GM18526 (cell line): ENCODE results near the gene PFDN4.

Experiments used
- POLR2A ChIP-seq: IDR thresholded peaks from 3 replicates; pipeline ENCODE4 v1.6.1; 2011; ENCODE audit not compliant: insufficient read length; ENCODE audit errors: extremely low read depth

Gene PFDN4

DNA sequence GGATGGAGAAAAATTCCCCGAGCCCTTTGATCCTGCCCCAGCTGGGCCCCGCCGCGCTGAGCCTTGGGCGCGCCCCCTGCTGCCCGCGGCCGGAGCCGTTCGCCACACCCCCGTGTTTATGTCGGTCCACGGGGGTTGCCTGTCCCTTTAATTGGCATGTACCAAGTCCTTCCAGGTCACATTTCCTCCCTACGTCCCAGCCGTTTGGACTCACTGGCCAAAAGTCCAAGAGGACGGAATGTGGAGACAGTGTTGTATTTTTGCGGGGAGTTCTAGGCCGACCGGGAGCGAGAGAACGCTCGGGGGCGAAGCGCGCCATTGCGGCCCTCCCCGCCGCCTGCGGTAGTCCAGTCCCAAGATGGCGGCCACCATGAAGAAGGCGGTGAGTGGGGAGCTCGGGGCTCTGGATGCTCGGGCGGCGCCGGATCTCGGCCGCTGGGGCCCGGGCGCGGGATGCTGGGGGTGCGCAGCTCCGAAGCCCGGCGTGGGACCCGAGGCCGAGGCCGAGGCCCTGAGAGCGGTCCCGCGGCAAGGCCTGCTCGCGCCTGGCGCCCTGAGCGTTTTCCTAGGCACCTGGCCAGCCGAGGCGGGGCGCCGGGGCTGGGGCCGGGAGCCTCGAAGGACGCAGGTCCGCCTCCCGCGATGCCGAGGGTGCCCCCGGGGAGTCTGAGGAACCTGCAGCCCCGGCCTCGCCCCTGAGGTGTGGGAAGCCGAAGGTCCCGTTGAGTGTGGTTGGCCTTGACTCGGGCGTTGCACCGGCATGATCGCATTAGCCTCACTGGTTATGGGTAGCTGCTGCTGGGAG, at the start of gene PFDN4:
Gene PFDN4, plus strand, starts transcription at position 345 of the 805 bp plus-strand sequence. Its CDS starts 14 bp downstream, at position 359.
- peak; percentile 53 for TF ChIP-seq POLR2A

DNA sequence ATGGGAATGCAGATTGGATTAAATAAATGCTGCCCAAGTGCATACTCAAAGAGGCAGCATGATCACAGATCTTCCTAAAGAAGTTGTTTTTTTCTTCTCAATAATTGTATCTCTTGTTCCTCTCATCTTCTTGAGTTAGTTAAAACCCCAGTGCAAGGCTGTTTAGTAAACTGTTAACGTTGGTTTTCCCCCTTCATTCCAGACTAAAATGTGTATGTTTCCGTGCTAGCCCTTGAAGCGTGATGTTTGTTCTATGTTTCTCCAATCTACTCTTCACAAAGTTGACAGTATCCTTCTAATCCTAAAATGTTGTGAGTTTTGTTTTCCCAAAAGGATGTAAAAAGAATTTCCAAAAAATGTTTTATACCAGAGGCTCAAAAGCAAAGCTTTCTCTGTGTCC, 49.7 kb upstream of the PFDN4 start:
- no peak for TF ChIP-seq POLR2A

DNA sequence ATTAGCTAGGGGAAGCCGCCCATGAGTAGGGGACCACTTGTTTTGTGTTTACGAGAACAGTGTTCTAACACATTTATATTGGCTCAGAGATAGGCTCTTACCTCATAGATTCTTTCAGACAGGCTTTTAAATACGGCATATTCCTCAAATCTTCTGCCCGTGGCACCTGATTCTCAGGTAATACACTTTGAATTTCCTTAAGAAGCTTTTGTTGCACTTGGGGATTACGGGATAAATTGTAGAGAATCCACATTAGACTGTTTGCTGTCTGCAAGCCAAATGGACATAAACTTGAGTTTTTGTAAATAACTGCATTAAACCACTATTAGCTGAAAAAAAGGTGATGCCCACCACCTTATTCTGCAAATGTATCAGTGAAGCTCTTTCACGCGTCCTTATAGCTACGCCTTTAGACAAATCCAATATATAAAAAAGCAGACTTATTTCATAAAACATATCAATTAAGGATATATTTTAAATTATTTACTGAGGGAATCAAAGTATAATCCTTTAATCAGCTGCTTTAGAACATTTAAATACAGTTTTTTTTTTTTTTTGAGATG, 49.0 kb upstream of the PFDN4 start:
- TF ChIP-seq POLR2A, result no peak

DNA sequence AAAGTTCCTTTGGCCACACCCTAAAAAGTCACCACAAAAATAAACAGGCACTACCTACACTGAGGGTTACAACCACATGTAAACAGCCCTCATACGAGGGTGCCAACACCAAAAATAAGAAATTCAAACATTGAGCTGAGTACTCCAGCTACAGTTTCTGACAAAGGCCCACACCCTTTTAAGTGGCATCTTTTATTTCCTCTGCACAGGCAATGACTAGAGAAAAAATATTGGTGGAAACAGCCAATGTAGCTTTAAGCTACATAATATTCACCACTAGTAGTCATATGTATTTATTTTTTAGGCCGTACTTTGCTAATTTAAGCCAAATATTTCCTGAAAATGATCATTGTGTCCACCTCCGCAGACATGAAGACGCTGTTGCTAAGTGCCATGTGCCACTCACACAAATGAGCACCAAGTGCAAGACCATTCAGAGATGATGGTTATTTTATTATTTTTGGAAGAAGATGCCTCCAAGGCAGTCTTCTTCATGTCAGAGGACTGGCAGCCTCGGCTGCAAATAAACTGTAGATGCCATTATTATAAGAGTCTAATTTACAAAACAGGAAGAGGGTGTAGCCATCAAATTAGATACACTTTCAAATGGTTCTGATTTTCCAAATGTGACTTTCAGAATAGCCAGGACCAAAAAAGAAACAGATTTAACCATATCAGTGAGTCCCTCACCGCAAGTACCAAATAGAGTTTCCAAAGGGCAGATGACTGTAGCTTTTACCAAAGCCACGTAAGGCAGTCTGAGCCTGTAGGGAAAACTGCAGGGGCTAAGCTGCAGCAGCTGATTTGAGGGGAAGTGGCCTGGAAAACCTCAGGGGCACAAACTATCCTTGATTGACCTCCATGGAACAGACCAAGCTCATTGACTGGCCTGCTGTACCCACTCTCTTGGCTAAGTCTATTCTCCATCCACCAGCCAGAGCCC, 47.6 kb upstream of the PFDN4 start:
- no peak for TF ChIP-seq POLR2A

DNA sequence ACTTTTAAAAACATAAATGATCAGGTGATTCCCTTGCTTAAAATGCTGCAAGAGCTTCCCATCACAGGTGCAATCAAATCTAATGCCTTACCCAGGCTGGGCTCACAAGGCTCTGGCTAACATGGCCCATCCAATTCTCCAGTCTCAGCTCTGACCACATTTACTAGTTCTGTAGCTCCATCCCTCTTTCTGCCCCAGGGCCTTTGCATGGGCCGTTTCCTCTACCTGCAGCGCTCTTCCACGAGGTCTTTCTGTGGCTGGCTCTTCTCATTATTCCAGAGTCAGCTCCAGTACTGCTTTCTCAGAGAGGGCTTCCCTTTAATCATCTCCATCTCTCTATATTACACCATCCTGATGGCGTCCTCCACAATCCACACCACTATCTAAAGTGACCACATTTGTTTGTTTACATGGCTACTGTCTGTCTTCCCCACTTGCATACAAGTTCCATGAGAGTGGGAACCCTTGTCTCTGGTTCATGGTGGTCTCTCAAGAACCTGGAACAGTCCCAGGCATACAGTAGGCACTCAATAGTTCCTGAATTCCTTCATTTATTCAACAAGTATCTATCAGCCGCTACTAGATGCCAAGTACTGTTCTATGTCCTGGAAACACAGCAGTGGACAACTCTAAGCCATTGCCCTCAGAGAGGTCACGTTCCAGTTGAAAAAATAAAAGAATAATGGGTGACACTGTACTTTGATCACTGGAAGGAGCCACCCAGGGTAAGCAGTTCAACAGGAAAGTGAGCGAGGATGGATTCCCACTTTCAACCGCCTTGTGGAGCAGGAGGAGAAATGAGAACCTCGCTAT, 46.7 kb upstream of the PFDN4 start:
- TF ChIP-seq POLR2A, result no peak

DNA sequence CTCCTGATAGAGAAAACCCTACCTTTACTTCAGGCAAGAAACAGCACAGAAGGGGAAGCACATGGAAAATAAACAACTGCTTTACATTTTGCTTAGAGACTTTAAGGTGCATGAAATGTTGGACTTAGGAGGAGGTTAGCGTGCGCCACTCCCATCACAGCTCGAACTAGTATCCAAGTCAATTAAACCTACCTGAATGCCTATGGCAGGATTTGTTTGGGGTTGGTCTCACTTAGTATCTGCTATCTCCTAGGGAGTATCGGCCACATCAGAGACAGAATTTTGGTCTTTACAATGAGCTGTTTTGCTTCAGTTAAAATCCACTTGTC, 46.1 kb upstream of the PFDN4 start:
- TF ChIP-seq POLR2A, result no peak

GRCh38 chr20:54162378-54163009, 45.4 kb upstream of the PFDN4 start:
- TF ChIP-seq POLR2A, result no peak

DNA sequence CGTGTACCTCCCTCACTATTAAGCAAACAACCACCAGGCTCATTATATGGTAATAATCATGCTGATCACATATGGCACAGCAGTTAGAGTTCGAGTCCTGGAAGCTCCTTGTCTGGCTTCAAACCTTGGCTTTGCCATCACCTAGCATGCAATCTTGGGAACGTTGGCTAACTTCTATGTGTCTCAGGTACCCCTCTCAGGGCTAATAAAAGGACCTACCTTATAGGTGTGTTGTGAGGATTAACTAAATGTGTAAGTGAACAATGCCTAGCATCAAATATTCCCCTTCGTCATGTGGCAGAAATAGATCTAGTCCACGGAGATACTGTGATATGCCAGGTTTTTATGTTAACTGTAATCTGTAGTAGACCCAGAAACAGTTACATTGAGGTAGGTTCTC, 44.5 kb upstream of the PFDN4 start:
- TF ChIP-seq POLR2A, result no peak

DNA sequence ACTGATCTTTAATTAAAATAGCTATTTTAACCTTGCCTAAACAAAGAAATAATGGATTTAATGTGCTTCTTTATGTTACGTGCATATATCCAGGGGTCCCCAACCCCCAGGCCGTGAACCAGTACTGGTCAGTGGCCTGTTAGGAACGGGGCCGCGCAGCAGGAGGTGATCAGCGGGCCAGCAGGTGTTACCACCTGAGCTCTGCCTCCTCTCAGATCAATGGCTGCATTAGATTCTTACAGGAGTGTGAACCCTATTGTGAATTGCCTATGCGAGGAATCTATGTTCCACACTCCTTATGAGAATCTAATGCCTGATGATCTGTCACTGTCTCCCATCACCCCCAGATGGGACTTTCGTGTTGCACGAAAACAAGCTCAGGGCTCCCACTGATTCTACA, 42.9 kb upstream of the PFDN4 start:
- TF ChIP-seq POLR2A, result no peak

DNA sequence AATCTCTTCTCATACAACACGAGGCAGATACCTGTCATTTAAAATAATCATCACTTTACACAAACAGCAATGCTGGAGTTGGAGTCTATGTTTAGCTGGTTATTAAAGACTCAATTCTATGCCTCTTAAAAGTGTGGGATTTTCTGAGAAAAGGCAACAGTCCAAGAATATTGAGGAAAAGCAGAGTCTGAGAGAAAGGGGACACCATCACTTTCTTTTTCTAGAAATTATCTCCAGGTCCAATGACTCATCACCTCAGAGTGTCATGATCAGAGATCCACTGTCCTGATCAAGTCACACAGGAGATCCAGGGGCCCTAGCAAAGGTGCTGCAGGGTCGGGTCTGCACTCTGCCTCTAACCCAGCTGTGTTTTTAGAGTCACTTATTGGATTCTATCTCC, 42.1 kb upstream of the PFDN4 start:
- TF ChIP-seq POLR2A, result no peak

DNA sequence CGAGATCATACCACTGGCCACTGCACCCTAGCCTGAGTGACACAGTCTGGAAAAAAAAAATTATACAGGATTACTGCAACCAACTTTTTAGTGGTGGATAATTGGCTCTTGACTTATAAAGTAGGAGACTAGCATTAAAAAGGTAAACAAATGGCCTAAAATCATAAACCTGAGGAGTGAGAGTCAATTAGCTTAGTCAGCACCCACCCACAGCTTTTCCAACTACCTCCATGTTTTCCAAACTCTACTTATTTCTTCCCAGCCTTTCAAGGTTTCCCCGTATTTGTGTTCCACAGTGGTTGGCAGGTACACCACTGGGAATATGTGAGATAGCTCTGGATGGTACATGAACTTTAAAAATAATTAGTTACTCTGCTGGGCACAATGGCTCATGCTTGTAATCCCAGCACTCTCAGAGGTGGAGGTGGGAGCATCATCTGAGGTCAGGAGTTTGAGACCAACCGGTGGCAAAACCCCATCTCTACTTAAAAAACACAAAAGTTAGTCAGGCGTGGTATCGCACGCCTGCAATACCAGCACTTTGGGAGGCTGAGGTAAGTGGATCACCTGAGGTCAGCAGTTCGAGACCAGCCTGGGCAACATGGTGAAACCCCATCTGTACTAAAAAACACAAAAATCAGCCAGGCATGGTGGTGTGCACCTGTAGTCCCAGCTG, 40.8 kb upstream of the PFDN4 start:
- TF ChIP-seq POLR2A, result no peak

DNA sequence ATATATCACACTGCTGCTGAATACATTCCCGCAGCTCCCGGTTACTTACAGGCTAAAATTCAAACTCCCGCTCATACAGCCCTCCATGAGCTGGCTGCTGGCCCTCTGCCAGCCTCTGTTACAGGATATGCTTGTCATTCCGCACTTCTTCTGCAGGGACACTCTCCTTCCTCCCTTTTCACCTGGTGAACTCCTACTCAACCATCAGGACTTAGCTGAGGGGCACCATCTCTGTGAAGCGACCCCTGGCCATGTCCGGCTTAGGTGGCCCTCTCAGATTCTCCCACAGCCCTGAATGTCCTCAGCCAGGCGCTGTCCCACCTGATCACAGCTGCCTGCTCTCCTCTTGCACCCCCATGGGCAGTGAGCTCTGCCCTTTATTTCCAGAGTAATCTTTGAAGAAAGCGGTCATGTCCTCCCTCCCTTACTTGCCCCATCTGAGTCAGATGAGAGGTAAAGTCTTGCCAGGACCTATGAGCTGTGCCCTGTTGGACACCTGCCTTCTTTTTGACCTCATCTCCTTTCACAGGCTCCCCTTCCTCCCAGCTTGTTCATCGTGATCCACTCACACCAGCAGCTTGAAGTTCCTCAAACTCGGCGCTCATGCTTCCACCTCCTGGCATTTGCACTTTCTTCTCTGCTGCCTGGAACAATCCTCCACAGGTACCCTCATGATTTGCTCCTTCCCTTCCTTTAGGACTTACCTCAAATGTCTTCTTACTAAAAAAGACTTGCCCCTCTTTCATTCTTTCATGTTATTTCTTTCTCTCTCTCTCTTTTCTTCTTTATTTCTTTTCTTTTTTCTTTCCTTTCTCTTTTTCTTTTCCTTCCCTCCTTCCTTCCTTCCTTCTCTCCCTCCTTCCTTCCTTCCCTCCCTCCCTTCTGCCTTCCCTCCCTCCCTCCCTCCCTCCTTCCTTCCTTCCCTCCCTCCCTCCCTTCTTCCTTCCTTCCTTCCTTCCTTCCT, 39.7 kb upstream of the PFDN4 start:
- no peak for TF ChIP-seq POLR2A
